PC-9 (cell line): ENCODE data around the gene LIMS2. TPM values are rescaled to one million over a fixed set of nuclear protein-coding genes. Genes with fewer than 3 reads are reported as not detected.

Experiments
- BruUV-seq: library from RNA; stranded (reverse); fragments of 400-500 nt; replicated peaks from 2 replicates; lab custom pipeline; 2021; lab: Mats Ljungman, UMichigan
- CTCF ChIA-PET: fragments of 300-600 bp; sonication (Branson Sonifier 250); formaldehyde crosslinking; loops from one replicate; lab custom pipeline; 2022; ENCODE audit warnings: antibody characterized with exemption; lab: Charles Lee
- POLR2A ChIA-PET: fragments of 300-600 bp; sonication (Branson Sonifier 250); formaldehyde crosslinking; loops from one replicate; lab custom pipeline; 2022; ENCODE audit warnings: antibody characterized with exemption; ENCODE audit not compliant: unreplicated experiment; lab: Charles Lee
- DNase-seq, 2 experiments: peaks; one replicate each; pipeline versions ENCODE4 v3.0.0 to v3.0.0-alpha.2; 2015 to 2022; ENCODE audit warnings: mixed read lengths in 1 of 2
- H2AFZ ChIP-seq: fragments of 200-600 bp; sonication (generic); 2 replicates; pipeline ENCODE4 v1.8.1; 2017; ENCODE audit warnings: antibody characterized with exemption
- H3F3A ChIP-seq: fragments of 200-600 bp; sonication (generic); 2 replicates; pipeline ENCODE4 v1.8.1; 2017; ENCODE audit warnings: antibody characterized with exemption, mild to moderate bottlenecking, low read depth; ENCODE audit not compliant: insufficient read depth
- H3K27ac ChIP-seq: fragments of 200-600 bp; sonication (generic); 2 replicates; pipeline ENCODE4 v1.6.1; 2016; ENCODE audit warnings: mixed run types
- H3K27me3 ChIP-seq: fragments of 200-600 bp; sonication (generic); 2 replicates; pipeline ENCODE4 v1.6.1; 2016; ENCODE audit warnings: low read depth, mixed run types; ENCODE audit not compliant: insufficient read depth
- H3K36me3 ChIP-seq: fragments of 200-600 bp; sonication (generic); 2 replicates; pipeline ENCODE4 v1.6.1; 2016; ENCODE audit warnings: low read depth, mixed run types
- H3K4me1 ChIP-seq: fragments of 200-600 bp; sonication (generic); replicated peaks from 2 replicates; pipeline ENCODE4 v1.6.1; 2016; ENCODE audit warnings: mixed run types; ENCODE audit not compliant: insufficient read depth
- H3K4me2 ChIP-seq: fragments of 200-600 bp; sonication (generic); 2 replicates; pipeline ENCODE4 v1.6.1; 2017; ENCODE audit warnings: mixed run types
- H3K4me3 ChIP-seq: fragments of 200-600 bp; sonication (generic); 2 replicates; pipeline ENCODE4 v1.6.1; 2016; ENCODE audit warnings: mixed run types
- H3K79me2 ChIP-seq: fragments of 200-600 bp; sonication (generic); 2 replicates; pipeline ENCODE4 v1.6.1; 2017; ENCODE audit warnings: low read depth, mixed run types
- H3K9me2 ChIP-seq: fragments of 200-600 bp; sonication (generic); 2 replicates; pipeline ENCODE4 v1.8.1; 2017; ENCODE audit warnings: mild to moderate bottlenecking; ENCODE audit not compliant: insufficient read depth
- H3K9me3 ChIP-seq: fragments of 200-600 bp; sonication (generic); 2 replicates; pipeline ENCODE4 v1.8.1; 2016; ENCODE audit warnings: low read depth; ENCODE audit not compliant: insufficient read depth
- H4K20me1 ChIP-seq: fragments of 200-600 bp; sonication (generic); 2 replicates; pipeline ENCODE4 v1.8.1; 2017; ENCODE audit not compliant: insufficient read depth
- EZH2 ChIP-seq: fragments of 200-600 bp; sonication (generic); IDR thresholded peaks from 2 replicates; pipeline ENCODE4 v1.8.0; 2017; ENCODE audit warnings: antibody characterized with exemption, low read depth
- intact Hi-C: fragments of 100-400 bp; cut with micrococcal nuclease; formaldehyde crosslinking; loops from one replicate; pipeline ENCODE4 v1.10.0; 2022; ENCODE audit not compliant: unreplicated experiment
- total RNA-seq: library from RNA; stranded (reverse); gene quantifications from 2 replicates; pipeline ENCODE4 v1.2.3, GENCODE V29; 2021
- TF ChIP-seq, protein P1 (sequence below): fragments of 200-600 bp; sonication (generic); conservative IDR thresholded peaks from 2 replicates; pipeline ENCODE4 v1.6.1; 2017; ENCODE audit warnings: mixed run types, antibody characterized with exemption, mild to moderate bottlenecking, moderate library complexity

Gene LIMS2
- total RNA-seq, 1 experiment from 2014 or later: 1.4 TPM

DNA sequence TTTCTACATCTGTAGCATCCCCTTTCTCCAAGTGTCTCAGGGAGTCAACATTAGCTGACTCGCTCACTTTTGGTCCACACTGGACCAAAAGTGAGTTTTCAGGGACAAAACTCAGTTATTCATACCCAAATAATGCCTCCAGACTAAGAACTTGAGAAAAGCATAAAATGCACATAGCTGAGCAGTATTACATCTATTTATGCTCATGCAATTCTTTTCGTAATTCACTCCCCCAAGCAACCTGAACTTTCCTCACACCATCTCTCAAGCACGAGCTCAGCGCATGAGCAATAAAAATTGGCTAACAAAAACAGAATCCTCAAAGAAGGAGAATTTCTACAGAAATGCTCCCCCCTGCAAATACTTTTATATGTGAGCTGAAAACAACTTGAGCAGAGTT is 42.9 kb upstream of the LIMS2 start:
- Histone ChIP-seq H3F3A (peaks cover 11% of the 10 kb centered on the region), H3K4me3 (no peak overlapping the region), H3K4me1 (peaks cover 12% of the 10 kb centered on the region), H3K27me3 (no peaks in the 10 kb centered on the region), H2AFZ (no peak overlapping the region), H3K4me2 (no peak overlapping the region), H3K27ac (no peak overlapping the region), H3K79me2 (no peaks in the 10 kb centered on the region), H3K36me3 (peaks cover 41% of the 10 kb centered on the region), H4K20me1 (peaks cover 5% of the 10 kb centered on the region), H3K9me3 (no peaks in the 10 kb centered on the region), H3K9me2 (no peaks in the 10 kb centered on the region)
- no peak for DNase-seq
- ChIA-PET POLR2A (no interaction called here), CTCF (no interaction called here)
- TF ChIP-seq, protein P1, sequence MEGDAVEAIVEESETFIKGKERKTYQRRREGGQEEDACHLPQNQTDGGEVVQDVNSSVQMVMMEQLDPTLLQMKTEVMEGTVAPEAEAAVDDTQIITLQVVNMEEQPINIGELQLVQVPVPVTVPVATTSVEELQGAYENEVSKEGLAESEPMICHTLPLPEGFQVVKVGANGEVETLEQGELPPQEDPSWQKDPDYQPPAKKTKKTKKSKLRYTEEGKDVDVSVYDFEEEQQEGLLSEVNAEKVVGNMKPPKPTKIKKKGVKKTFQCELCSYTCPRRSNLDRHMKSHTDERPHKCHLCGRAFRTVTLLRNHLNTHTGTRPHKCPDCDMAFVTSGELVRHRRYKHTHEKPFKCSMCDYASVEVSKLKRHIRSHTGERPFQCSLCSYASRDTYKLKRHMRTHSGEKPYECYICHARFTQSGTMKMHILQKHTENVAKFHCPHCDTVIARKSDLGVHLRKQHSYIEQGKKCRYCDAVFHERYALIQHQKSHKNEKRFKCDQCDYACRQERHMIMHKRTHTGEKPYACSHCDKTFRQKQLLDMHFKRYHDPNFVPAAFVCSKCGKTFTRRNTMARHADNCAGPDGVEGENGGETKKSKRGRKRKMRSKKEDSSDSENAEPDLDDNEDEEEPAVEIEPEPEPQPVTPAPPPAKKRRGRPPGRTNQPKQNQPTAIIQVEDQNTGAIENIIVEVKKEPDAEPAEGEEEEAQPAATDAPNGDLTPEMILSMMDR: no peak
- no peak for TF ChIP-seq EZH2
- intact Hi-C loops: no loop called here
- BruUV-seq: no TSS peak

DNA sequence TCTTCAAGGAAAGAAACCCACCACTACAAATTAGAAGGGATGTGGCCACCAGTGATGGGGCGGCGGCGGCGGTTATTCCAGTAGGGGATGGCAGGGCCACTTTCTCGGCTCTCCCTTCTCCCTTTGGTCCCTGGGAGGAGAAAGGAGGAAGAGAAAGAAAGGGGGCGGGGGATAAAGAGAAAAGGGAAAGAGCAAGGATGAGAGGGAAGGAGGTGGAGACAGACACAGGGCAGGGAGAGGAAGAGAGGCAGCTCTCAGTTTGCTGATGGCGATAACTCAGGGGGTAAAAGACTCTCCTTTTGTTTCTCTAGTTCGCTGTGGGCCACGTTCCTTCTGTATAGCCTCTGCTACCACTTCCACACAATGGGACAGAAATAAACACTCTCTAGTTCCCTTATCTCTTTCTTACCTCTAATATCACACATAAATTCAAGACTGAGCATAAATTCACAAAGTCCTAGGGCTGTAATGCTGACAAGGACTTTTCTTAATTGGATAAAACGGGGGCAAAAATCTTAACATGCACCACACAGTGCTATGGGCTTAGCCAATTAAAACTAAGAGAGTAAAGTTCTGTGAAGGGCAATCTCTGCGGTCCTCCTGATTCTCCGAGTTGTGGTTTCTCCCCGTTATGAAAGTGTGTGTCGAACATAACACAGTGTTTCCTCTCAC is 40.6 kb upstream of the LIMS2 start:
- ChIA-PET POLR2A (no interaction called here), CTCF (no interaction called here)
- no peak overlapping the region for H2AFZ ChIP-seq
- H3K4me3 ChIP-seq: no peak overlapping the region
- intact Hi-C loops: no loop called here
- no peaks in the 10 kb centered on the region for H3K79me2 ChIP-seq
- no peaks in the 10 kb centered on the region for H3K9me2 ChIP-seq
- peaks cover 25% of the 10 kb centered on the region for H3K36me3 ChIP-seq
- H3K27me3 ChIP-seq: no peaks in the 10 kb centered on the region
- TF ChIP-seq, protein P1: no peak
- no peak for TF ChIP-seq EZH2
- no peak overlapping the region for H3K27ac ChIP-seq
- no peak for DNase-seq
- H4K20me1 ChIP-seq: peaks cover 4% of the 10 kb centered on the region
- H3K4me2 ChIP-seq: no peak overlapping the region
- no peaks in the 10 kb centered on the region for H3F3A ChIP-seq
- H3K9me3 ChIP-seq: no peaks in the 10 kb centered on the region
- BruUV-seq: no TSS peak
- H3K4me1 ChIP-seq: no peaks in the 10 kb centered on the region

DNA sequence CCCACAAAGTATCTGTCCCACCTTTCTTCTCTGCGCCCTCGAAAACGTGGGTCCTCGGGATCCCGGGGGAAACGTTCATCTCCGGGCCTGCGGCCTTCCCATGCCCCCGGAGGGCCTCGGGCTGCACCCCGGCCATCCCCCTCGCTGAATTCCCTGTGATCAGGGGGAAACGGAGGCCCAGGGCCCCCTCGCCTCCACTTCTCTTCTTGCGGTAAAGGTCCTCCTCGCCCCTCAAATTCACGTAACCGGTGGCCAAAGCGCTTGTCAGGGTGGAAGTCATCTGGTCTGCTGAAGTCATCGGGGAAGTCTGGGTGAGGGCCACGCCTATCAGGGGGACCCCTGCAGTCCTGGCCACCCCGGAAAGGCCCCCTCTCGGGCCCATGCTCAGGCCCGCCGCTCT is 38.2 kb upstream of the LIMS2 start:
- Histone ChIP-seq H3K27me3 (no peaks in the 10 kb centered on the region), H3K4me3 (no peak overlapping the region), H2AFZ (no peak overlapping the region), H3K79me2 (no peaks in the 10 kb centered on the region), H3K4me1 (no peaks in the 10 kb centered on the region), H3K27ac (no peak overlapping the region), H3K36me3 (peaks cover 9% of the 10 kb centered on the region; the same call in 1 of the 2 replicates), H3K9me2 (no peaks in the 10 kb centered on the region), H3F3A (no peaks in the 10 kb centered on the region), H3K4me2 (no peak overlapping the region), H3K9me3 (no peaks in the 10 kb centered on the region), H4K20me1 (peaks cover 5% of the 10 kb centered on the region)
- POLR2A ChIA-PET: no interaction called here
- no peak for DNase-seq
- no TSS peak for BruUV-seq
- CTCF ChIA-PET: no interaction called here
- TF ChIP-seq, protein P1: no peak
- no peak for TF ChIP-seq EZH2
- intact Hi-C loops: no loop called here
